Colonic mucosa (tissue), 4 donors: Measurements from ENCODE around the gene IQGAP2. TPM values are rescaled to one million over a fixed set of nuclear protein-coding genes. Genes with fewer than 3 reads are reported as not detected.

Experiments
- DNase-seq: peaks from one replicate; pipeline ENCODE4 v3.0.0-alpha.2; 2020
- H3K27ac ChIP-seq: fragments of 200-600 bp; one replicate; pipeline ENCODE4 v1.8.0; 2021
- H3K27me3 ChIP-seq: fragments of 200-600 bp; one replicate; pipeline ENCODE4 v1.8.0; 2021
- H3K36me3 ChIP-seq: fragments of 200-600 bp; one replicate; pipeline ENCODE4 v1.8.0; 2021
- H3K4me1 ChIP-seq: fragments of 200-600 bp; one replicate; pipeline ENCODE4 v1.8.0; 2021; ENCODE audit warnings: mild to moderate bottlenecking
- H3K4me3 ChIP-seq: fragments of 200-600 bp; one replicate; pipeline ENCODE4 v1.8.0; 2021
- H3K9ac ChIP-seq, 2 donors: one replicate each; pipeline ENCODE4 v1.7.0; 2013; ENCODE audit warnings: control low read depth in 2 of 2, low read depth in 2 of 2, low read length in 2 of 2
- H3K9me3 ChIP-seq: fragments of 200-600 bp; one replicate; pipeline ENCODE4 v1.8.0; 2021
- intact Hi-C: fragments of 100-400 bp; cut with DNase I; formaldehyde crosslinking; loops from one replicate; pipeline ENCODE4 v1.14.1; 2022
- total RNA-seq, 2 donors: library from RNA; stranded (reverse); fragmentation: NEBNext Ultra II Directional in 1 of 2; extraction: Animal tissue kit (Norgen Biotek cat#: 25700) in 1 of 2; gene quantifications; one replicate each; pipeline ENCODE4 v1.2.1, GENCODE V29; 2021
- TF ChIP-seq, protein P1 (sequence below): fragments of 200-600 bp; IDR thresholded peaks from one replicate; pipeline ENCODE4 v1.8.0; 2022; ENCODE audit warnings: antibody characterized with exemption, mild to moderate bottlenecking
- donor health status: healthy.
- donor health status: DM: no; HTN: no; CAD: no.
- donor health status: DM: no; HTN: no; CAD: no.

IQGAP2 gene, protein sequence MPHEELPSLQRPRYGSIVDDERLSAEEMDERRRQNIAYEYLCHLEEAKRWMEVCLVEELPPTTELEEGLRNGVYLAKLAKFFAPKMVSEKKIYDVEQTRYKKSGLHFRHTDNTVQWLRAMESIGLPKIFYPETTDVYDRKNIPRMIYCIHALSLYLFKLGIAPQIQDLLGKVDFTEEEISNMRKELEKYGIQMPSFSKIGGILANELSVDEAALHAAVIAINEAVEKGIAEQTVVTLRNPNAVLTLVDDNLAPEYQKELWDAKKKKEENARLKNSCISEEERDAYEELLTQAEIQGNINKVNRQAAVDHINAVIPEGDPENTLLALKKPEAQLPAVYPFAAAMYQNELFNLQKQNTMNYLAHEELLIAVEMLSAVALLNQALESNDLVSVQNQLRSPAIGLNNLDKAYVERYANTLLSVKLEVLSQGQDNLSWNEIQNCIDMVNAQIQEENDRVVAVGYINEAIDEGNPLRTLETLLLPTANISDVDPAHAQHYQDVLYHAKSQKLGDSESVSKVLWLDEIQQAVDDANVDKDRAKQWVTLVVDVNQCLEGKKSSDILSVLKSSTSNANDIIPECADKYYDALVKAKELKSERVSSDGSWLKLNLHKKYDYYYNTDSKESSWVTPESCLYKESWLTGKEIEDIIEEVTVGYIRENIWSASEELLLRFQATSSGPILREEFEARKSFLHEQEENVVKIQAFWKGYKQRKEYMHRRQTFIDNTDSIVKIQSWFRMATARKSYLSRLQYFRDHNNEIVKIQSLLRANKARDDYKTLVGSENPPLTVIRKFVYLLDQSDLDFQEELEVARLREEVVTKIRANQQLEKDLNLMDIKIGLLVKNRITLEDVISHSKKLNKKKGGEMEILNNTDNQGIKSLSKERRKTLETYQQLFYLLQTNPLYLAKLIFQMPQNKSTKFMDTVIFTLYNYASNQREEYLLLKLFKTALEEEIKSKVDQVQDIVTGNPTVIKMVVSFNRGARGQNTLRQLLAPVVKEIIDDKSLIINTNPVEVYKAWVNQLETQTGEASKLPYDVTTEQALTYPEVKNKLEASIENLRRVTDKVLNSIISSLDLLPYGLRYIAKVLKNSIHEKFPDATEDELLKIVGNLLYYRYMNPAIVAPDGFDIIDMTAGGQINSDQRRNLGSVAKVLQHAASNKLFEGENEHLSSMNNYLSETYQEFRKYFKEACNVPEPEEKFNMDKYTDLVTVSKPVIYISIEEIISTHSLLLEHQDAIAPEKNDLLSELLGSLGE (N-terminal part only)
- 10 to 100 TPM; 62.2 to 75.6 TPM for total RNA-seq

DNA sequence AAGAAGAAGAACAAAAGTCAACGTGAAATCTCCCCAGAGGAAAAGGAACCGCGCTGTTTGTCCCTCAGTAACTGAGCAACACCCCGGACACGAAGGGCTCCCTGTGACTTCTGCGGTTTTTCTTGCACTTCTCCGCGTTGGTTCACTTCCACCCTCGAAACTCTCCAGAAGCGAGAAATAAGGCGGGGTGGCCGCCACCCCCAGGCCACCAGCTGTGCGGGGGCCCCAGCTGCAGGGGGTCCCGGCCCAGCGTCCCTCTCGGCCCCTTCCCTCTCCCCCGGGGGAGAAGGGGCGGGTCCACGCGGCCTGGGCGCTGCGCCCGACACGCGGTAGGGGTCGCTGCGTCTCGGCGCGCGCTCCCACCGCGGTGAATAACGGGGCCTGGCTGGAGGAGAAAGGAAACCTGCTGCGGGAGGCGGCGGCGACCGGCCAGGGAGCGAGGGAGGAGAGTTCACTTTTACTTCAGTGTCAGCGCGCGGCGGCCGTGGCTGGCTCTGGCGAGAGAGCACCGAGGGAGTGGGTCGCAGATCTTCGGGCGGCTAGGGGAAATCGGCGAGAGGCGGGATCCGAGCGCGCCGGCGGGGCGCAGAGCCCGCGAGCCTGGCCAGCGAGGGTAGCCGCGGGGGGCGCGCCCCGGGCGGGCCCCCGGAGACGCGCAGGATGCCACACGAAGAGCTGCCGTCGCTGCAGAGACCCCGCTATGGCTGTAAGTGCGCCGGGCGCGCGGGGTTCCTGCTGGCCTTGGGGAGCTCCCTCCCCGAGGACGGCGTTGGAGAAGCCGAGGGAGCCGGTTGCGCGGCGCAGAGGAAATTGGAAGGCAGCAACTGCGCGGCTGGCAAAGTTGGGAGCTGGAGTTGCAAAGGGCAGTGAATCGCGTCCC, at the start of gene IQGAP2:
TSS of gene IQGAP2 (plus strand) at position 400 of the 880 bp plus-strand sequence. CDS start at position 661, 261 bp downstream.
- Histone ChIP-seq H3K36me3 (no peaks in the 10 kb centered on the region), H3K4me3 (peak within 1 kb of the TSS; percentile 83), H3K4me1 (no peaks in the 10 kb centered on the region), H3K9ac (peak within 1 kb of the TSS; percentile 80 to 83), H3K9me3 (no peaks in the 10 kb centered on the region), H3K27ac (peak within 1 kb of the TSS; percentile 80), H3K27me3 (no peaks in the 10 kb centered on the region)
- intact Hi-C loops, result loop anchor here (2.0 kb wide), 1 partner anchor 142 kb away; no protein-coding TSS in a partner anchor
- DNase-seq, result peak; percentile 81
- TF ChIP-seq, protein P1, sequence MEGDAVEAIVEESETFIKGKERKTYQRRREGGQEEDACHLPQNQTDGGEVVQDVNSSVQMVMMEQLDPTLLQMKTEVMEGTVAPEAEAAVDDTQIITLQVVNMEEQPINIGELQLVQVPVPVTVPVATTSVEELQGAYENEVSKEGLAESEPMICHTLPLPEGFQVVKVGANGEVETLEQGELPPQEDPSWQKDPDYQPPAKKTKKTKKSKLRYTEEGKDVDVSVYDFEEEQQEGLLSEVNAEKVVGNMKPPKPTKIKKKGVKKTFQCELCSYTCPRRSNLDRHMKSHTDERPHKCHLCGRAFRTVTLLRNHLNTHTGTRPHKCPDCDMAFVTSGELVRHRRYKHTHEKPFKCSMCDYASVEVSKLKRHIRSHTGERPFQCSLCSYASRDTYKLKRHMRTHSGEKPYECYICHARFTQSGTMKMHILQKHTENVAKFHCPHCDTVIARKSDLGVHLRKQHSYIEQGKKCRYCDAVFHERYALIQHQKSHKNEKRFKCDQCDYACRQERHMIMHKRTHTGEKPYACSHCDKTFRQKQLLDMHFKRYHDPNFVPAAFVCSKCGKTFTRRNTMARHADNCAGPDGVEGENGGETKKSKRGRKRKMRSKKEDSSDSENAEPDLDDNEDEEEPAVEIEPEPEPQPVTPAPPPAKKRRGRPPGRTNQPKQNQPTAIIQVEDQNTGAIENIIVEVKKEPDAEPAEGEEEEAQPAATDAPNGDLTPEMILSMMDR, result peak; percentile 87

DNA sequence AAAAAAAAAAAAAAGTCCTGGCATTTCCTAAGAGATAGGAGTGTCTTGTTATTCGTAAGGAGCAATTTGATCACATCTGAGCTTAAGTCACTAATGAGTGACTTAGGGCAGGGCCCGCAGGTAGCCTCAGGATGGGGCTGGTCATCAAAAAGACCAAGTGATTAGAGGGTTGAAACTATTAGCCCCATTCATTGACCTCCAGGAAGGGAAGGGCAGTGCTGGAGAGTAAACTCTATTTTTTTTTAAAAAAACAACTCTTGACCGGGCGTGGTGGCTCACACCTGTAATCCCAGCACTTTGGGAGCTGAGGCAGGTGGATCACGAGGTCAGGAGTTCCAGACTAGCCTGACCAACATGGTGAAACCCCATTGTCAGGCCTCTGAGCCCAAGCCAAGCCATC, 46.2 kb upstream of the IQGAP2 start:
- H3K4me3 ChIP-seq, result no peak overlapping the region
- H3K4me1 ChIP-seq, result no peaks in the 10 kb centered on the region
- H3K36me3 ChIP-seq, result no peaks in the 10 kb centered on the region
- no peak overlapping the region for H3K27ac ChIP-seq
- no peaks in the 10 kb centered on the region for H3K9me3 ChIP-seq
- H3K9ac ChIP-seq, result no peak overlapping the region
- H3K27me3 ChIP-seq, result no peaks in the 10 kb centered on the region
- no peak for DNase-seq
- intact Hi-C loops, result no loop called here
- TF ChIP-seq, protein P1, result no peak

DNA sequence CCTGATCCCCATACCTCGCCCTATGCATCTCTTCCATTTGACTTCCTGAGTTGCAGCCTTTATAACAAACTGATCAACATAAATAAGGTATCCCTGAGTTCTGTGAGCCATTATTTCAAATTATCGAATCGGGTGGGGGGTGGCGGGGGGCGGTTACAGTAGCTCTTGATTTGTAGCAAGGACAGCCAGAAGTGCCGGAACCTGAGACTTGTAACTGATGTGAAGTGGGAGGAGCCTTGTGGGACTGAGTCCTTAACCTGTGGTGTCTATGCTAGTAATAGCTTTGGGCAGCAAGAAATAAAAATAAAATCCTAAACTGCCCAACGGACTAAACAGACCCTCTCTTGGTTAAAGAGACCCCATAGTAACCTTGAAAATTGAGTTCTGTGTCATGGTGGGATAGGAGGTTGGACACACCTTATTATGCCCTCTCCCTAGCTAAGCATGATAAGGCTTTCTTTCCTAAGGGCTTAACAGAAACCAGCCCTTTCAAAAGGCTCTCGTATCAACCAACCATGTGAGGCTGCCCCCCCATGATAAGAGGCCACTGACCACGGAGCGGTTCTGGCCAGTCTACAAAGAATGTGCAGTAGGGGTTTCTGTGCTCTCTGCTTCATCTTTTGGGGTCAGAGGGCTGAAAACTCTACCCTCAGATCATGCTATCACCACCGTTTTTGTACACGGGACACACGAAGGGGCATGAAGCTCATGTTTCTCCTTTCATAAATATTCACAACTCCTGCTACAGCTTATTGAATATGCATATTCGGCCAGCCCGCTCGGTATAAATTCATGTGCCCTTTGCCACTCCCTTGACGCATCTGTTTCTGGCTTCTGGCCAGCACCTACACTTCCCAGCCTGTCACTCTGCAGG, 39.5 kb upstream of the IQGAP2 start:
- Histone ChIP-seq H3K27ac (no peak overlapping the region), H3K27me3 (no peaks in the 10 kb centered on the region), H3K36me3 (no peaks in the 10 kb centered on the region), H3K4me3 (no peak overlapping the region), H3K9ac (no peak overlapping the region), H3K4me1 (no peaks in the 10 kb centered on the region), H3K9me3 (no peaks in the 10 kb centered on the region)
- intact Hi-C loops, result no loop called here
- DNase-seq, result peak; percentile 84
- TF ChIP-seq, protein P1, result no peak

DNA sequence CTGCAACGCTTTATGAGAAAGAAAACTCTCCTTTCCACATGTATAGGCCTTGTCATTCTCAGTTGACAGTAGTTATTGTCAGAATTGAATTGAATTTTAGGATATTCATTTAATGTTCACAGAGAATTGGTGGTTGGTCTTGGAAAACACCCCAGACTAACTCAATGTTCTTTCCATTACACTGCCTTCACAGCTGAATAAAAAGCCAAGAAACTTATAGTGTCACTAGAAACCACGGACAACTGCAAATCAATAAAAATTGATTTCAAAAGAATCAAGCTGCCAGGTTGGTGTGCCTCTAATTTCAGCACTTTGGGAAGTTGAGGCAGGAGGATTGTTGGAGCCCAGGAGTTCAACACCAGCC, 38.9 kb upstream of the IQGAP2 start:
- Histone ChIP-seq H3K27me3 (no peaks in the 10 kb centered on the region), H3K4me3 (no peak overlapping the region), H3K4me1 (no peaks in the 10 kb centered on the region), H3K27ac (no peak overlapping the region), H3K36me3 (no peaks in the 10 kb centered on the region), H3K9ac (no peak overlapping the region), H3K9me3 (no peaks in the 10 kb centered on the region)
- intact Hi-C loops, result no loop called here
- TF ChIP-seq, protein P1, result no peak
- no peak for DNase-seq
